GM19035 (cell line): ENCODE measurements around the gene IFNW1.
A peak's percentile ranks its signal among the peaks of the same experiment; 100 is the strongest.

Experiments
- ATAC-seq: cut with Tn5 transposase; IDR thresholded peaks from one replicate; pipeline ENCODE4 v1.9.1; 2021; ENCODE audit not compliant: unreplicated experiment

IFNW1 gene

GRCh38 chr9:21110708-21111576 is 30.7 kb downstream of the IFNW1 start:
- ATAC-seq, result peak; percentile 97

GRCh38 chr9:21104787-21105186 is 36.8 kb downstream of the IFNW1 start:
- no peak for ATAC-seq

GRCh38 chr9:21102305-21102704 is 39.3 kb downstream of the IFNW1 start:
- ATAC-seq, result no peak

- no peak for ATAC-seq
Measured at GRCh38 chr9:21097817-21098216, 43.8 kb downstream of the IFNW1 start.

- no peak for ATAC-seq
Measured at GRCh38 chr9:21096901-21097255, 44.8 kb downstream of the IFNW1 start.

GRCh38 chr9:21096172-21096900 is 45.3 kb downstream of the IFNW1 start:
- peak; percentile 84 for ATAC-seq

- no peak for ATAC-seq
Measured at GRCh38 chr9:21095561-21095960, 46.1 kb downstream of the IFNW1 start.
